ENCODE results near the gene GRPR.

GRPR gene

DNA sequence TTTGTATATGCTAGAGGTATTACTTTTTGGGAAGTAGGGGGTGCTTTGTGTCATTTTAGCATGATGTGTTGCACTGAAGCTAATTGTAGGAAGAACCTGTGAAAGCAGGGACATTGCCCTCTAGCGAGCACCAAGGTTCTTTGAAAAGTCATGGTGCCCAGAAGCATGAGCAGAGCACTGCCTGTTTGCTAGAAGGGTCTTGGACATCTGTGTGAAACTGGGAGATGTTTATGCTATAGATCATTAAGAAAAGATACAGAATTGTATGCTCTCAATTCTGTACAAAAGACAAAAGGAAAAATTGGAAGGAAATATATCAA lies 14.7 kb downstream of the GRPR start:
- H3K9me3 Mint-ChIP-seq = no peaks in the 10 kb centered on the region
- no peak overlapping the region for H3K27ac Mint-ChIP-seq
- H3K4me3 Mint-ChIP-seq = no peak overlapping the region
- H3K4me1 Mint-ChIP-seq = no peaks in the 10 kb centered on the region
- no peaks in the 10 kb centered on the region for H3K27me3 Mint-ChIP-seq (ENCODE audit: low read depth)
- TF ChIP-seq, protein P1, sequence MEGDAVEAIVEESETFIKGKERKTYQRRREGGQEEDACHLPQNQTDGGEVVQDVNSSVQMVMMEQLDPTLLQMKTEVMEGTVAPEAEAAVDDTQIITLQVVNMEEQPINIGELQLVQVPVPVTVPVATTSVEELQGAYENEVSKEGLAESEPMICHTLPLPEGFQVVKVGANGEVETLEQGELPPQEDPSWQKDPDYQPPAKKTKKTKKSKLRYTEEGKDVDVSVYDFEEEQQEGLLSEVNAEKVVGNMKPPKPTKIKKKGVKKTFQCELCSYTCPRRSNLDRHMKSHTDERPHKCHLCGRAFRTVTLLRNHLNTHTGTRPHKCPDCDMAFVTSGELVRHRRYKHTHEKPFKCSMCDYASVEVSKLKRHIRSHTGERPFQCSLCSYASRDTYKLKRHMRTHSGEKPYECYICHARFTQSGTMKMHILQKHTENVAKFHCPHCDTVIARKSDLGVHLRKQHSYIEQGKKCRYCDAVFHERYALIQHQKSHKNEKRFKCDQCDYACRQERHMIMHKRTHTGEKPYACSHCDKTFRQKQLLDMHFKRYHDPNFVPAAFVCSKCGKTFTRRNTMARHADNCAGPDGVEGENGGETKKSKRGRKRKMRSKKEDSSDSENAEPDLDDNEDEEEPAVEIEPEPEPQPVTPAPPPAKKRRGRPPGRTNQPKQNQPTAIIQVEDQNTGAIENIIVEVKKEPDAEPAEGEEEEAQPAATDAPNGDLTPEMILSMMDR (IDR thresholded peaks at IDR 0.05; ENCODE audit: unreplicated experiment in 3 of 3) = peak in 1 of 3 experiments; percentile 12
- H3K36me3 Mint-ChIP-seq (ENCODE audit: low read depth) = no peaks in the 10 kb centered on the region

DNA sequence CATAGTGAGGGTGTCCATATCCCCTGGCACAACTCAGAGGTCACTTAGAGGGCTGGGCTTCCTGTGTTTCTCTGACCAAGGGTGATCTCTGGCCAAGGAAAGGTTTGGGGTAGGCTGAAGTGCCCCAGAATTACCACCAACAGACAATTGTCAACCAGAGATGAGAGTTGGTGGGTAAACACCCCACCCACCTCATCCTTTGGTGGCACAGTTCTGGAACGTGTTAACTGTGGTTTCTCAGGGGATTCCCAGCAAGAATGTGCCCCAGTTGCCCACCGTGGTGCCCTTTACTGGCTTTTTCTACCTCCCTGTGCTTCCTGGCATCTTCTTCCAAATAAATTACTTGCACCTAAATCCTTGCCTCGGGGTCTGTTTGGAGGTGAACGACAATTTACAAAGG lies 17.1 kb downstream of the GRPR start:
- Mint-ChIP-seq H3K27me3 (ENCODE audit: low read depth) (no peaks in the 10 kb centered on the region), H3K9me3 (no peaks in the 10 kb centered on the region), H3K27ac (no peak overlapping the region), H3K4me1 (no peaks in the 10 kb centered on the region), H3K36me3 (ENCODE audit: low read depth) (no peaks in the 10 kb centered on the region), H3K4me3 (no peak overlapping the region)
- TF ChIP-seq, protein P1 (IDR thresholded peaks at IDR 0.05; ENCODE audit: unreplicated experiment in 3 of 3) = no peak

DNA sequence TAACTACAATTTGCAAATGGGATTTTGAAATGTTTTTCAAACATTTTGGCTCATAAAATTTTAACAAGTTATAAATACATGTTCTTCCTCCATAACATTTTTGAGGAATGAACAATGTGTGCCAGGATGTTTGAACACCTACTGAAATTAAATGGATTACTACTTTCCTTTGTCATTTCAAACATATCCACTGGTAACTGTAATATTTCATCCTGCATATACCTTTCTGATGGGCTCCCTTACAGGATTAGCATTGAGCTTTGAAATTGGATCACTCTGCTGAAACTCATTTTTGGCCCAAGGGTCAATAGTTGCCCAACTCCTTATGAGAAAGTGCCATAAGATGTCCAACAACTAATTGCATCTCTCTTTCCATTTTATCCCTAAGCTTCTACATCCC lies 17.6 kb downstream of the GRPR start:
- Mint-ChIP-seq H3K4me3 (no peak overlapping the region), H3K4me1 (no peaks in the 10 kb centered on the region), H3K36me3 (ENCODE audit: low read depth) (no peaks in the 10 kb centered on the region), H3K27ac (no peak overlapping the region), H3K9me3 (no peaks in the 10 kb centered on the region), H3K27me3 (ENCODE audit: low read depth) (no peaks in the 10 kb centered on the region)
- TF ChIP-seq, protein P1 (IDR thresholded peaks at IDR 0.05; ENCODE audit: unreplicated experiment in 3 of 3) = no peak

DNA sequence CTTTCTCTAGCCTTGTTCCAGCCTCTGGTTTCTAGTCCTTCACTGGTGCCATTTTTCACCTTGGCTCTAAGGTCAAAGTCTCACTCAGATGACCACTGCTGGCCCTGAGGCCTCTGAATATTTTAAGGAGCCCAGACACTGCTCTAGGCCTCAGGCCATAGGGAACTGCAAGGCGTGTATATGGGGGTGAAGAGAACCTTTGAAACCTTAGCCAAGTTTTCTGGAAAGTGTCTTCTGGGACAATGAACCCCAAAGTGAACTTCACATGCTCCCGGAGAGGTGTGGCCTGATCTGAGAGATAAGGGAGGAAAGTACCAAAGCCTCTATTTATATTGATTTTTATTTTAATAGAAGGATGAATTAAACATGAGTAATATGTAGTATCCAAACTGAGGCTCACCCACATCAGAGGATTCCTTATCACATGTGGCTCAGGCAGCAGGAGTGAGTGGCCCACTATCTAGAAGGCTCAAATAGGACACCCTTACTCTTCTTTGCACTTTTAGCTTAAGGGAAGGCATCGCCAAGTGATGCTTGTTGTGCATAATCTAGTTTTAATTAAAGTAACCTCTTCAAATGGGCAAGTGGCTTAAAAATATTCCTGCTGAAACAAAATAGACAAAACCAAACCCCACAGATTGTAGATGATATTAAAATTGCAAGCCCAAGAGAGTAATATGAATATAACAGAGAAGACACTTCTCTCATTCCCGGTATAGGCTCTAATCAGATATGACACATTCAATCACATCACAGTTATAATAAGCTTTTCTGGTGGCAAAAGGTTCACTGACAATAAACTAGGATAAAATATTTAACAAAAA lies 18.3 kb downstream of the GRPR start:
- H3K36me3 Mint-ChIP-seq (ENCODE audit: low read depth) = no peaks in the 10 kb centered on the region
- TF ChIP-seq, protein P1 (IDR thresholded peaks at IDR 0.05; ENCODE audit: unreplicated experiment in 3 of 3) = no peak
- no peak overlapping the region for H3K27ac Mint-ChIP-seq
- H3K9me3 Mint-ChIP-seq = no peaks in the 10 kb centered on the region
- H3K4me1 Mint-ChIP-seq = no peaks in the 10 kb centered on the region
- H3K4me3 Mint-ChIP-seq = no peak overlapping the region
- no peaks in the 10 kb centered on the region for H3K27me3 Mint-ChIP-seq (ENCODE audit: low read depth)

DNA sequence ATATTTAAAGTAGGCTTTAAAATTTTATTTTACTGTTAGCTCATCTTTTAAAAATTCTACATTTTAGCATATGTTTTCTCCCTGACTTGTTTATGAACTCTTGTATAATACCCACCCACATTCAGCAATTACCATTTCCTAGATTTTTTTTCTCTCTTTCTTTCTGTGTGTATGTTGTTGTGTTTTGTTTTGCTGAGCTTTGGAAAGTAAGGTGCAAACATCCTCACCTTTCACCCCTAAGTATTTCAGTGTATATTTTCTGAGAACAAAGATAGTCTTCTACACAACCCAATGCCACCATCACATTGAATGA lies 18.8 kb downstream of the GRPR start:
- TF ChIP-seq, protein P1 (IDR thresholded peaks at IDR 0.05; ENCODE audit: unreplicated experiment in 3 of 3) = no peak
- H3K4me1 Mint-ChIP-seq = no peaks in the 10 kb centered on the region
- H3K4me3 Mint-ChIP-seq = no peak overlapping the region
- no peak overlapping the region for H3K27ac Mint-ChIP-seq
- no peaks in the 10 kb centered on the region for H3K27me3 Mint-ChIP-seq (ENCODE audit: low read depth)
- no peaks in the 10 kb centered on the region for H3K9me3 Mint-ChIP-seq
- H3K36me3 Mint-ChIP-seq (ENCODE audit: low read depth) = no peaks in the 10 kb centered on the region

DNA sequence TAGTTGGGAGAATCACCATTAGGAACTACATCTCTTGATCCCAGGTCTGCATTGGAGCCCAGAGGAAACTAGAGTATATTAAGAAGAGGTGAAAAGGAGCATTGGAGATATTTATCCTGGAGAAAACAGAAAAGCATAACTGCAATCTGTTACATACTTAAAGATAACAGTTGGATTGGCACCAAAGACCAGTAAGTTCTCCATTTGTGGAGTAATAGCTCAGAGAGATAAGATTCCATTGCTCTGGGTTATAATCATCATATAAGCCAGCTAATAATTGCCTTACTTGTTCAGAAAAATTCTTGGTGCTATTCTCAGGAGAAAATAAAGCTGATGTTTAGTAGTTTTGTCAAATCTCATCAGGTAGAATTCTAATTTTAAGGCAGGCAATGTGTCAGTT lies 20.6 kb downstream of the GRPR start:
- Mint-ChIP-seq H3K9me3 (no peaks in the 10 kb centered on the region), H3K36me3 (ENCODE audit: low read depth) (no peaks in the 10 kb centered on the region), H3K4me1 (no peaks in the 10 kb centered on the region), H3K27me3 (ENCODE audit: low read depth) (no peaks in the 10 kb centered on the region), H3K27ac (no peak overlapping the region), H3K4me3 (no peak overlapping the region)
- TF ChIP-seq, protein P1 (IDR thresholded peaks at IDR 0.05; ENCODE audit: unreplicated experiment in 3 of 3) = no peak
